Ovary (tissue), 3 donors: ENCODE results near the gene TPGS1.

ENCODE experiments used
- CTCF ChIP-seq, 3 donors: fragments of 450-650 bp in 2 of 3; fragments of 200-600 bp in 1 of 3; IDR thresholded peaks; one replicate each; pipeline versions ENCODE4 v1.5.1 to v1.8.0; 2016 to 2022; ENCODE audit warnings: antibody characterized with exemption in 3 of 3, mild to moderate bottlenecking in 1 of 3
- EP300 ChIP-seq: sonication (generic); formaldehyde crosslinking; IDR thresholded peaks from one replicate; pipeline ENCODE4 v1.6.1; 2017; ENCODE audit warnings: antibody characterized with exemption
- POLR2A ChIP-seq: fragments of 450-650 bp; IDR thresholded peaks from one replicate; pipeline ENCODE4 v1.6.1; 2017; ENCODE audit warnings: antibody characterized with exemption, mild to moderate bottlenecking, moderate library complexity
- donor health status: DM: no; HTN: no; CAD: no.

- TF ChIP-seq POLR2A (no peak), CTCF (IDR thresholded peaks at IDR 0.05) (no peak), EP300 (no peak)
Measured at GRCh38 chr19:460877-461720, 46.2 kb upstream of the TPGS1 start, which contains the start of gene SHC2.
